DND-41 (cell line): ENCODE measurements around the gene TGFB1I1.

Source experiments
- CTCF ChIP-seq: IDR thresholded peaks from 2 replicates; pipeline ENCODE4 v1.5.1; 2012; ENCODE audit warnings: borderline replicate concordance, low read length, moderate library complexity, mild to moderate bottlenecking; ENCODE audit not compliant: poor library complexity, severe bottlenecking; ENCODE audit errors: extremely low read depth
- EZH2 ChIP-seq: IDR thresholded peaks from 3 replicates; pipeline ENCODE4 v1.6.1; 2012; ENCODE audit warnings: borderline replicate concordance, low read depth, mild to moderate bottlenecking, moderate library complexity, low read length, inconsistent platforms; ENCODE audit not compliant: severe bottlenecking

GRCh38 chr16:31505483-31505882 is 33.5 kb downstream of the TGFB1I1 start:
- TF ChIP-seq CTCF (no peak), EZH2 (no peak)
